HepG2 (cell line): ENCODE results near the gene SSBP1. TPM values are rescaled to one million over a fixed set of nuclear protein-coding genes. Genes with fewer than 3 reads are reported as not detected.

ENCODE experiments used
- ADNP ChIP-seq: sonication (generic); formaldehyde crosslinking; IDR thresholded peaks from 2 replicates; pipeline ENCODE4 v1.4.0; 2020; ENCODE audit warnings: missing genetic modification reagents
- ATRX ChIP-seq: sonication (generic); formaldehyde crosslinking; IDR thresholded peaks from 2 replicates; pipeline ENCODE4 v1.4.0; 2020; ENCODE audit warnings: missing genetic modification reagents, borderline replicate concordance
- HMG20B ChIP-seq: conservative IDR thresholded peaks from 2 replicates; pipeline ENCODE4 v1.6.1; 2016; ENCODE audit warnings: missing genetic modification reagents, missing compliant biosample characterization
- IRX3 ChIP-seq: sonication (generic); formaldehyde crosslinking; IDR thresholded peaks from 2 replicates; pipeline ENCODE4 v1.8.1; 2023; ENCODE audit warnings: mild to moderate bottlenecking, low read depth, missing genetic modification reagents, borderline replicate concordance
- LCORL ChIP-seq, 2 experiments: fragments of 450-650 bp in 1 of 2; sonication (generic) in 1 of 2; formaldehyde crosslinking in 1 of 2; IDR thresholded peaks; 2 replicates each; pipeline versions ENCODE4 v1.5.0 to v1.6.1; 2017 to 2020; ENCODE audit warnings: antibody characterized with exemption in 1 of 2, missing genetic modification reagents in 1 of 2
- REL ChIP-seq: sonication (generic); formaldehyde crosslinking; conservative IDR thresholded peaks from 2 replicates; pipeline ENCODE4 v1.8.0; 2022; ENCODE audit warnings: mild to moderate bottlenecking, missing genetic modification reagents, moderate library complexity
- SAP130 ChIP-seq: IDR thresholded peaks from 2 replicates; pipeline ENCODE4 v1.6.1; 2016; ENCODE audit warnings: low read depth
- SYNCRIP ChIP-seq: fragments of 200-400 bp; formaldehyde crosslinking; IDR thresholded peaks from 2 replicates; pipeline ENCODE4 v1.6.1; 2018; ENCODE audit warnings: mild to moderate bottlenecking, low read depth, low read length; ENCODE audit not compliant: insufficient read depth
- TEAD2 ChIP-seq: sonication (generic); formaldehyde crosslinking; IDR thresholded peaks from 2 replicates; pipeline ENCODE4 v1.9.0; 2021; ENCODE audit warnings: missing genetic modification reagents
- ZNF136 ChIP-seq: sonication (generic); formaldehyde crosslinking; IDR thresholded peaks from 2 replicates; pipeline ENCODE4 v1.8.1; 2022; ENCODE audit warnings: low read depth, mild to moderate bottlenecking, moderate library complexity, missing genetic modification reagents
- ZNF563 ChIP-seq: sonication (generic); formaldehyde crosslinking; IDR thresholded peaks from 2 replicates; pipeline ENCODE4 v1.8.0; 2022; ENCODE audit warnings: mild to moderate bottlenecking, moderate library complexity, missing genetic modification reagents
- ZNF619 ChIP-seq: sonication (generic); formaldehyde crosslinking; IDR thresholded peaks from 2 replicates; pipeline ENCODE4 v1.4.0; 2020; ENCODE audit warnings: mild to moderate bottlenecking, missing genetic modification reagents
- ZNF644 ChIP-seq: IDR thresholded peaks from 2 replicates; pipeline ENCODE4 v1.6.1; 2016; ENCODE audit warnings: low read depth
- ZNF766 ChIP-seq: sonication (generic); formaldehyde crosslinking; IDR thresholded peaks from 2 replicates; pipeline ENCODE4 v1.5.0; 2020; ENCODE audit warnings: missing genetic modification reagents, borderline replicate concordance
- ZSCAN12 ChIP-seq: sonication (generic); formaldehyde crosslinking; IDR thresholded peaks from 2 replicates; pipeline ENCODE4 v1.9.0; 2021; ENCODE audit warnings: mild to moderate bottlenecking, missing genetic modification reagents
- polyA plus RNA-seq, 8 experiments: library from polyadenylated mRNA; depleted of rRNA in 3 of 8; stranded (reverse) in 7 of 8; unstranded in 1 of 8; fragments of >200 nt; fragmentation: Illumina TruSeq in 4 of 8; extraction: Trizol in 4 of 8; gene quantifications; 2 replicates each; pipeline versions ENCODE4 v1.2.1 to v1.2.3, GENCODE V29; 2011 to 2016; ENCODE audit warnings: low read depth in 4 of 8, missing spikeins in 1 of 8, mixed read lengths in 1 of 8; ENCODE audit not compliant: insufficient read depth in 1 of 8
- total RNA-seq, 5 experiments: library from RNA; depleted of rRNA; stranded (reverse); fragments of >200 nt; fragmentation: Illumina TruSeq; extraction: Trizol; gene quantifications; 2 replicates each; pipeline ENCODE4 v1.2.3, GENCODE V29; 2016; ENCODE audit warnings: low read depth in 1 of 5
- TF ChIP-seq, protein P1 (sequence below): fragments of 450-650 bp; IDR thresholded peaks from 2 replicates; pipeline ENCODE4 v1.6.1; 2016
- TF ChIP-seq, protein P2 (sequence below): sonication (generic); formaldehyde crosslinking; IDR thresholded peaks from 2 replicates; pipeline ENCODE4 v1.5.1; 2020; ENCODE audit warnings: mild to moderate bottlenecking, moderate library complexity, missing genetic modification reagents
- TF ChIP-seq, protein P3 (sequence below): sonication (generic); formaldehyde crosslinking; IDR thresholded peaks from 2 replicates; pipeline ENCODE4 v1.4.0; 2020; ENCODE audit warnings: mild to moderate bottlenecking, missing genetic modification reagents
- TF ChIP-seq, protein P4 (sequence below): sonication (generic); formaldehyde crosslinking; IDR thresholded peaks from 2 replicates; pipeline ENCODE4 v1.4.0; 2020; ENCODE audit warnings: mild to moderate bottlenecking, missing genetic modification reagents

Gene SSBP1
- total and polyA plus RNA-seq, 2 of the 13 experiments (the other 11 are each of a cell fraction or from before 2014, with no cell fraction given): 64.4 to 254 TPM

DNA sequence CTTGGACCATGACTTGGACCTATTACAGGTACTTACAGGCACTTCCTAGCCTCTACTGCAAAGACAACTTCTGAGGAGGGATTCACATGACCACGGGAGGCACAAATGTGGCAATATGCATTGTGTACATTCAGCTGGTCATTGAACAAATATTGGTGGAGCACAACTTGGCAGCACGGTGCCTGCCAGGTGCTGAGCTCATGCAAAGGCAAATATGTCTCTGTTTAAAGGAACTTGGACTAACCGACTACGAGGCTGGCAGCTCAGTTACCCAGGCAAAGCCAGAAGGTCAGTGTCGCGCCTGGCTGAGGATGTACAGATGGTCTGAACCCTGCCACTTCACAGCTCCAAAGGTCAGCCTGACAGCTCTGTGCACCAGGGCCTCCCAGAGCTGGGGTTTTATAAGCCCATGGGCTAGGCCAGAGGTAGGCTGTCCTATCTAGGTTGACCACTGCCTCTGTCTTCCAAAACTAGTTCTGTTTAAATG, 42.3 kb upstream of the SSBP1 start (continued):
- TF ChIP-seq ATRX (CRISPR knock-in tag) (no peak), SYNCRIP (no peak), ZNF136 (no peak), LCORL (IDR thresholded peaks at IDR 0.05) (no peak), LCORL (CRISPR knock-in tag; IDR thresholded peaks at IDR 0.05) (no peak), ZNF766 (CRISPR knock-in tag) (no peak), REL (CRISPR knock-in tag) (no peak), ADNP (CRISPR knock-in tag) (no peak), ZSCAN12 (CRISPR knock-in tag) (no peak), HMG20B (CRISPR knock-in tag) (0 out of 2 replicates have a peak, but pooled peaks have one; percentile 43), IRX3 (CRISPR knock-in tag) (no peak), TEAD2 (CRISPR knock-in tag) (no peak), ZNF644 (CRISPR knock-in tag) (peak; percentile 40; the same call in 1 of the 2 replicates), ZNF563 (CRISPR knock-in tag) (no peak), ZNF619 (no peak), SAP130 (CRISPR knock-in tag) (peak; percentile 63; the same call in 1 of the 2 replicates)
- TF ChIP-seq, protein P1, sequence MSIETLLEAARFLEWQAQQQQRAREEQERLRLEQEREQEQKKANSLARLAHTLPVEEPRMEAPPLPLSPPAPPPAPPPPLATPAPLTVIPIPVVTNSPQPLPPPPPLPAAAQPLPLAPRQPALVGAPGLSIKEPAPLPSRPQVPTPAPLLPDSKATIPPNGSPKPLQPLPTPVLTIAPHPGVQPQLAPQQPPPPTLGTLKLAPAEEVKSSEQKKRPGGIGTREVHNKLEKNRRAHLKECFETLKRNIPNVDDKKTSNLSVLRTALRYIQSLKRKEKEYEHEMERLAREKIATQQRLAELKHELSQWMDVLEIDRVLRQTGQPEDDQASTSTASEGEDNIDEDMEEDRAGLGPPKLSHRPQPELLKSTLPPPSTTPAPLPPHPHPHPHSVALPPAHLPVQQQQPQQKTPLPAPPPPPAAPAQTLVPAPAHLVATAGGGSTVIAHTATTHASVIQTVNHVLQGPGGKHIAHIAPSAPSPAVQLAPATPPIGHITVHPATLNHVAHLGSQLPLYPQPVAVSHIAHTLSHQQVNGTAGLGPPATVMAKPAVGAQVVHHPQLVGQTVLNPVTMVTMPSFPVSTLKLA: no peak
- TF ChIP-seq, protein P2, sequence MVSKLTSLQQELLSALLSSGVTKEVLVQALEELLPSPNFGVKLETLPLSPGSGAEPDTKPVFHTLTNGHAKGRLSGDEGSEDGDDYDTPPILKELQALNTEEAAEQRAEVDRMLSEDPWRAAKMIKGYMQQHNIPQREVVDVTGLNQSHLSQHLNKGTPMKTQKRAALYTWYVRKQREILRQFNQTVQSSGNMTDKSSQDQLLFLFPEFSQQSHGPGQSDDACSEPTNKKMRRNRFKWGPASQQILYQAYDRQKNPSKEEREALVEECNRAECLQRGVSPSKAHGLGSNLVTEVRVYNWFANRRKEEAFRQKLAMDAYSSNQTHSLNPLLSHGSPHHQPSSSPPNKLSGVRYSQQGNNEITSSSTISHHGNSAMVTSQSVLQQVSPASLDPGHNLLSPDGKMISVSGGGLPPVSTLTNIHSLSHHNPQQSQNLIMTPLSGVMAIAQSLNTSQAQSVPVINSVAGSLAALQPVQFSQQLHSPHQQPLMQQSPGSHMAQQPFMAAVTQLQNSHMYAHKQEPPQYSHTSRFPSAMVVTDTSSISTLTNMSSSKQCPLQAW (CRISPR knock-in tag): 0 out of 2 replicates have a peak, but pooled peaks have one; percentile 29
- TF ChIP-seq, protein P3, sequence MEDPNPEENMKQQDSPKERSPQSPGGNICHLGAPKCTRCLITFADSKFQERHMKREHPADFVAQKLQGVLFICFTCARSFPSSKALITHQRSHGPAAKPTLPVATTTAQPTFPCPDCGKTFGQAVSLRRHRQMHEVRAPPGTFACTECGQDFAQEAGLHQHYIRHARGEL: no peak
- TF ChIP-seq, protein P4, sequence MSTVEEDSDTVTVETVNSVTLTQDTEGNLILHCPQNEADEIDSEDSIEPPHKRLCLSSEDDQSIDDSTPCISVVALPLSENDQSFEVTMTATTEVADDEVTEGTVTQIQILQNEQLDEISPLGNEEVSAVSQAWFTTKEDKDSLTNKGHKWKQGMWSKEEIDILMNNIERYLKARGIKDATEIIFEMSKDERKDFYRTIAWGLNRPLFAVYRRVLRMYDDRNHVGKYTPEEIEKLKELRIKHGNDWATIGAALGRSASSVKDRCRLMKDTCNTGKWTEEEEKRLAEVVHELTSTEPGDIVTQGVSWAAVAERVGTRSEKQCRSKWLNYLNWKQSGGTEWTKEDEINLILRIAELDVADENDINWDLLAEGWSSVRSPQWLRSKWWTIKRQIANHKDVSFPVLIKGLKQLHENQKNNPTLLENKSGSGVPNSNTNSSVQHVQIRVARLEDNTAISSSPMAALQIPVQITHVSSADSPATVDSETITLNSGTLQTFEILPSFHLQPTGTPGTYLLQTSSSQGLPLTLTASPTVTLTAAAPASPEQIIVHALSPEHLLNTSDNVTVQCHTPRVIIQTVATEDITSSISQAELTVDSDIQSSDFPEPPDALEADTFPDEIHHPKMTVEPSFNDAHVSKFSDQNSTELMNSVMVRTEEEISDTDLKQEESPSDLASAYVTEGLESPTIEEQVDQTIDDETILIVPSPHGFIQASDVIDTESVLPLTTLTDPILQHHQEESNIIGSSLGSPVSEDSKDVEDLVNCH (CRISPR knock-in tag): no peak
